ENCODE data around the gene TTC3. TPM values are rescaled to one million over a fixed set of nuclear protein-coding genes. Genes with fewer than 3 reads are reported as not detected.

Gene TTC3
- total RNA-seq, 1 experiment from 2014 or later = 121 TPM

- no peak overlapping the region for H2AFZ ChIP-seq (ENCODE audit: low read length)
- ATAC-seq (no peak), DNase-seq (no peak)
- CTCF ChIA-PET = no interaction called here
- POLR2A ChIA-PET (ENCODE audit: unreplicated experiment) = no interaction called here
- H3F3A ChIP-seq (ENCODE audit: low read length, unreplicated experiment) = no peaks in the 10 kb centered on the region
- H3K9me3 ChIP-seq (ENCODE audit: low read length) = no peaks in the 10 kb centered on the region
- no peaks in the 10 kb centered on the region for H3K27me3 ChIP-seq (ENCODE audit: low read length)
- TF ChIP-seq CTCF (conservative IDR thresholded peaks at IDR 0.05; ENCODE audit: low read depth, low read length) (no peak), EZH2phosphoT487 (IDR thresholded peaks at IDR 0.05; ENCODE audit: borderline replicate concordance, low read length) (no peak), EZH2 (IDR thresholded peaks at IDR 0.05; ENCODE audit: low read length, unreplicated experiment) (no peak)
- no peaks in the 10 kb centered on the region for H3K36me3 ChIP-seq (ENCODE audit: low read depth, low read length)
- no peak overlapping the region for H3K9ac ChIP-seq (ENCODE audit: low read length)
- no peaks in the 10 kb centered on the region for H4K20me1 ChIP-seq (ENCODE audit: low read length)
- BruUV-seq (replicated peaks) = no TSS peak
- intact Hi-C loops (cut with micrococcal nuclease) = no loop called here
- H3K9me2 ChIP-seq (replicated peaks; ENCODE audit: low read length) = no peaks in the 10 kb centered on the region
- peaks cover 8% of the 10 kb centered on the region; the same call in 1 of the 2 replicates for H3K4me1 ChIP-seq (ENCODE audit: insufficient read depth, low read length)
- no peak overlapping the region for H3K4me3 ChIP-seq (ENCODE audit: low read length)
- H3K27ac ChIP-seq (ENCODE audit: low read length) = no peak overlapping the region
- no peaks in the 10 kb centered on the region for H3K79me2 ChIP-seq (ENCODE audit: low read length)
- no peak overlapping the region for H3K4me2 ChIP-seq (ENCODE audit: low read length)
Observed at GRCh38 chr21:37210130-37210529, 137.1 kb downstream of the TTC3 start.

GRCh38 chr21:37210799-37211198 is 137.7 kb downstream of the TTC3 start:
- no peak for ATAC-seq
- Histone ChIP-seq H3K9ac (ENCODE audit: low read length) (no peak overlapping the region), H3F3A (ENCODE audit: low read length, unreplicated experiment) (no peaks in the 10 kb centered on the region), H3K27ac (ENCODE audit: low read length) (no peak overlapping the region), H4K20me1 (ENCODE audit: low read length) (no peaks in the 10 kb centered on the region), H3K4me1 (ENCODE audit: insufficient read depth, low read length) (peaks cover 8% of the 10 kb centered on the region; the same call in 1 of the 2 replicates), H2AFZ (ENCODE audit: low read length) (no peak overlapping the region), H3K4me3 (ENCODE audit: low read length) (no peak overlapping the region), H3K27me3 (ENCODE audit: low read length) (no peaks in the 10 kb centered on the region), H3K4me2 (ENCODE audit: low read length) (no peak overlapping the region), H3K79me2 (ENCODE audit: low read length) (no peaks in the 10 kb centered on the region), H3K36me3 (ENCODE audit: low read depth, low read length) (no peaks in the 10 kb centered on the region), H3K9me3 (ENCODE audit: low read length) (no peaks in the 10 kb centered on the region), H3K9me2 (replicated peaks; ENCODE audit: low read length) (no peaks in the 10 kb centered on the region)
- no peak for TF ChIP-seq CTCF (conservative IDR thresholded peaks at IDR 0.05; ENCODE audit: low read depth, low read length)
- TF ChIP-seq EZH2phosphoT487 (IDR thresholded peaks at IDR 0.05; ENCODE audit: borderline replicate concordance, low read length) = no peak
- TF ChIP-seq EZH2 (IDR thresholded peaks at IDR 0.05; ENCODE audit: low read length, unreplicated experiment) = no peak
- no TSS peak for BruUV-seq (replicated peaks)
- intact Hi-C loops (cut with micrococcal nuclease) = no loop called here
- ChIA-PET CTCF (interaction anchor here (0.6 kb wide), 1 partner anchor 150 kb away, joined by 3 read pairs; no protein-coding TSS in a partner anchor), POLR2A (ENCODE audit: unreplicated experiment) (no interaction called here)
- DNase-seq = no peak

- Histone ChIP-seq H3K4me3 (ENCODE audit: low read length) (no peak overlapping the region), H3K9me2 (replicated peaks; ENCODE audit: low read length) (no peaks in the 10 kb centered on the region), H2AFZ (ENCODE audit: low read length) (no peak overlapping the region), H3K4me1 (ENCODE audit: insufficient read depth, low read length) (no peaks in the 10 kb centered on the region), H3K9ac (ENCODE audit: low read length) (no peak overlapping the region), H3K36me3 (ENCODE audit: low read depth, low read length) (no peaks in the 10 kb centered on the region), H4K20me1 (ENCODE audit: low read length) (no peaks in the 10 kb centered on the region), H3F3A (ENCODE audit: low read length, unreplicated experiment) (no peaks in the 10 kb centered on the region), H3K27ac (ENCODE audit: low read length) (no peak overlapping the region), H3K4me2 (ENCODE audit: low read length) (no peak overlapping the region), H3K27me3 (ENCODE audit: low read length) (no peaks in the 10 kb centered on the region), H3K9me3 (ENCODE audit: low read length) (no peaks in the 10 kb centered on the region), H3K79me2 (ENCODE audit: low read length) (no peaks in the 10 kb centered on the region)
- no TSS peak for BruUV-seq (replicated peaks)
- no peak for TF ChIP-seq CTCF (conservative IDR thresholded peaks at IDR 0.05; ENCODE audit: low read depth, low read length)
- ChIA-PET POLR2A (ENCODE audit: unreplicated experiment) (no interaction called here), CTCF (no interaction called here)
- ATAC-seq (no peak), DNase-seq (no peak)
- intact Hi-C loops (cut with micrococcal nuclease) = no loop called here
Observed at GRCh38 chr21:37214952-37215351, 141.9 kb downstream of the TTC3 start.
